ENCODE data around the gene UBTD1.

UBTD1 gene

GRCh38 chr10:97534746-97535367, 36.1 kb downstream of the UBTD1 start:
- peak; percentile 52 for TF ChIP-seq CTCF (IDR thresholded peaks at IDR 0.05; ENCODE audit: control insufficient read depth, insufficient read depth, low read depth, low read length, missing control alignments)
- no peak overlapping the region for H3K4me3 ChIP-seq (ENCODE audit: control insufficient read depth, low read depth, low read length)
- DNase-seq (ENCODE audit: low read depth): no peak

- no peak for DNase-seq (ENCODE audit: low read depth)
- no peak for TF ChIP-seq CTCF (IDR thresholded peaks at IDR 0.05; ENCODE audit: control insufficient read depth, insufficient read depth, low read depth, low read length, missing control alignments)
- H3K4me3 ChIP-seq (ENCODE audit: control insufficient read depth, low read depth, low read length): no peak overlapping the region
These were observed 38.6 kb downstream of the UBTD1 start for GRCh38 chr10:97537186-97537869.

GRCh38 chr10:97538411-97538810, 39.7 kb downstream of the UBTD1 start:
- no peak for TF ChIP-seq CTCF (IDR thresholded peaks at IDR 0.05; ENCODE audit: control insufficient read depth, insufficient read depth, low read depth, low read length, missing control alignments)

GRCh38 chr10:97538839-97539238, 40.1 kb downstream of the UBTD1 start:
- TF ChIP-seq CTCF (IDR thresholded peaks at IDR 0.05; ENCODE audit: control insufficient read depth, insufficient read depth, low read depth, low read length, missing control alignments): no peak
- DNase-seq (ENCODE audit: low read depth): no peak
- H3K4me3 ChIP-seq (ENCODE audit: control insufficient read depth, low read depth, low read length): no peak overlapping the region

More at GRCh38 chr10:97538411-97538810, 39.7 kb downstream of the UBTD1 start:
- no peak for DNase-seq (ENCODE audit: low read depth)
- no peak overlapping the region for H3K4me3 ChIP-seq (ENCODE audit: control insufficient read depth, low read depth, low read length)

- DNase-seq (ENCODE audit: low read depth): peak; percentile 61
- peak; percentile 42 for TF ChIP-seq CTCF (IDR thresholded peaks at IDR 0.05; ENCODE audit: control insufficient read depth, insufficient read depth, low read depth, low read length, missing control alignments)
- no peak overlapping the region for H3K4me3 ChIP-seq (ENCODE audit: control insufficient read depth, low read depth, low read length)
These were observed 40.9 kb downstream of the UBTD1 start for GRCh38 chr10:97539523-97540200.

- H3K4me3 ChIP-seq (ENCODE audit: control insufficient read depth, low read depth, low read length): no peak overlapping the region
- DNase-seq (ENCODE audit: low read depth): no peak
- TF ChIP-seq CTCF (IDR thresholded peaks at IDR 0.05; ENCODE audit: control insufficient read depth, insufficient read depth, low read depth, low read length, missing control alignments): no peak
These were observed 42.2 kb downstream of the UBTD1 start for GRCh38 chr10:97540669-97541500.
